ENCODE results near the gene IL11.

IL11 gene

DNA sequence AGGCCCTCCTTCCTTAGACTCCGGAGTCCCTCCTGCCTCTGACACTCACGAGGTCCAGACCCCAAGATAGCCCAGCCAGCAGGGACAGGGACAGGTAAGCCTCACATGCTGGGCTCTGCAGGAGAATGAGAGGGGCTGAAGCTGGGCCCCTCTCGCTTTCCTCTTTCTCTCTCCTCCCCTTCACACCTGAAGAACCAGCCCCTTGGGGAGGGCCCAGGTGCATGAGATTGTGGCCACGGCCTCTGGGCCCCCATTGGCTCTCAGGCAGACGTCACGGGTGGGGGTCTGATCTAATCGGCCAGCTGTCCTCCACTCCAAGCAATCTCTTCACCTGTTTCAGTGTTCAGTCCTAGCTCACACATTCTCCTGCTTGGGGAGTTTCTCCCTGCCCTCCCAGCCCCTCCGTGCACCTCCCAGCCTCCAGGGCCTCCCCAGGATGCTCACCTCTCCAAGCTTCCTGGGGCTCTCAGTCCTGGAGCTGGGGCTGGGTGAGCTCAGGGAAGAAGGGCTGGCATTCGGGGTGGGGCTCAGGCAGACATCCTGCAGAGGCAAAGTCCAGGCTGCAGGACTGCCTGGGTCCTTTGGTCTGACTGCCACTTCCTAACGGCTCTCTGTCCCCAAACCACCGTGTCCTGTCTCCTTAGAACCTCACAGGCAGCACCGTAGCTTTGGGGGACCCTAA is 47.9 kb downstream of the IL11 start:
- H3K27ac ChIP-seq (ENCODE audit: poor library complexity, severe bottlenecking), result no peak overlapping the region
- DNase-seq (ENCODE audit: low spot score) (no peak), ATAC-seq (ENCODE audit: low read depth) (peak; percentile 21; the same call in 2 of the 3 replicates)
- no peaks in the 10 kb centered on the region for H3K27me3 ChIP-seq (ENCODE audit: insufficient read depth, poor library complexity, severe bottlenecking)
- no peaks in the 10 kb centered on the region for H3K9me3 ChIP-seq (ENCODE audit: severe bottlenecking)
- TF ChIP-seq, protein P1, sequence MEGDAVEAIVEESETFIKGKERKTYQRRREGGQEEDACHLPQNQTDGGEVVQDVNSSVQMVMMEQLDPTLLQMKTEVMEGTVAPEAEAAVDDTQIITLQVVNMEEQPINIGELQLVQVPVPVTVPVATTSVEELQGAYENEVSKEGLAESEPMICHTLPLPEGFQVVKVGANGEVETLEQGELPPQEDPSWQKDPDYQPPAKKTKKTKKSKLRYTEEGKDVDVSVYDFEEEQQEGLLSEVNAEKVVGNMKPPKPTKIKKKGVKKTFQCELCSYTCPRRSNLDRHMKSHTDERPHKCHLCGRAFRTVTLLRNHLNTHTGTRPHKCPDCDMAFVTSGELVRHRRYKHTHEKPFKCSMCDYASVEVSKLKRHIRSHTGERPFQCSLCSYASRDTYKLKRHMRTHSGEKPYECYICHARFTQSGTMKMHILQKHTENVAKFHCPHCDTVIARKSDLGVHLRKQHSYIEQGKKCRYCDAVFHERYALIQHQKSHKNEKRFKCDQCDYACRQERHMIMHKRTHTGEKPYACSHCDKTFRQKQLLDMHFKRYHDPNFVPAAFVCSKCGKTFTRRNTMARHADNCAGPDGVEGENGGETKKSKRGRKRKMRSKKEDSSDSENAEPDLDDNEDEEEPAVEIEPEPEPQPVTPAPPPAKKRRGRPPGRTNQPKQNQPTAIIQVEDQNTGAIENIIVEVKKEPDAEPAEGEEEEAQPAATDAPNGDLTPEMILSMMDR (IDR thresholded peaks at IDR 0.05; ENCODE audit: poor library complexity, severe bottlenecking), result no peak
- H3K4me3 ChIP-seq (ENCODE audit: severe bottlenecking), result no peak overlapping the region
- no peaks in the 10 kb centered on the region for H3K36me3 ChIP-seq (ENCODE audit: low read depth)
- peaks cover 2% of the 10 kb centered on the region for H3K4me1 ChIP-seq (ENCODE audit: insufficient read depth, poor library complexity, severe bottlenecking)

DNA sequence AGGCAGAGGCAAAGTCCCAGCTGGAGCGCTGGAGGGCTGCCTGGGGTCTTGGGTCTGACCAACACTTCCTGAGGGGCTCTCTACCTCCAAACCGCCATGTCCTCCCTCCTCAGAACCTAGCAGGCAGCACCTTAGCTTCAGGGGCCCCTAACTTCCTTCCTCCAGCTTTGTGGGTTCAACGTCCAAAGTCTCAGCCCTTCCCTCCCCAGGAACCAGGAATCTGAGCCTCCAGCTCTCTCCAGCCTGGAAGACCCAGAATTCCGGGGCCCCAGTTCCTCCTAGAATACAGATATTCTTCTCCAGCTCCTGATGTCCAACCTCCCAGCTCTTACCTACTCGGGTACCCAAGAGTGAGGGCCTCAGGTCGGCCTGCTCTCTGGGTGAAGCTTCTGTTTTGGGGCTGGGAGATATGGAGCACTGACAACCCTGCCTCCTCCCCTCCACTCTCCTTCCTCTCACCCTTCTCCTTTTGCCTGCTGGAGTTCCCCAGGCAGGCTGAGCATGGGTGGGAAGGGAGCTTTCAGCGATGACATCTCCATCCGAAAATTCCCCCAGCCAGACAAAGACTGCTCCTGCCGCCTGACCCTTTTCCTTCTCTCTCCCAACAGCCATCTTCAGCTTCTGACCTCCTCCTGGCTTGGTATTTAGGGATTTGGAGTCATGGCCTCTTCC is 48.7 kb downstream of the IL11 start:
- Histone ChIP-seq H3K4me1 (ENCODE audit: insufficient read depth, poor library complexity, severe bottlenecking) (no peaks in the 10 kb centered on the region), H3K9me3 (ENCODE audit: severe bottlenecking) (no peaks in the 10 kb centered on the region), H3K27ac (ENCODE audit: poor library complexity, severe bottlenecking) (no peak overlapping the region), H3K27me3 (ENCODE audit: insufficient read depth, poor library complexity, severe bottlenecking) (no peaks in the 10 kb centered on the region), H3K36me3 (ENCODE audit: low read depth) (no peaks in the 10 kb centered on the region), H3K4me3 (ENCODE audit: severe bottlenecking) (no peak overlapping the region)
- TF ChIP-seq, protein P1 (IDR thresholded peaks at IDR 0.05; ENCODE audit: poor library complexity, severe bottlenecking), result no peak
- ATAC-seq (ENCODE audit: low read depth) (no peak), DNase-seq (ENCODE audit: low spot score) (no peak)

DNA sequence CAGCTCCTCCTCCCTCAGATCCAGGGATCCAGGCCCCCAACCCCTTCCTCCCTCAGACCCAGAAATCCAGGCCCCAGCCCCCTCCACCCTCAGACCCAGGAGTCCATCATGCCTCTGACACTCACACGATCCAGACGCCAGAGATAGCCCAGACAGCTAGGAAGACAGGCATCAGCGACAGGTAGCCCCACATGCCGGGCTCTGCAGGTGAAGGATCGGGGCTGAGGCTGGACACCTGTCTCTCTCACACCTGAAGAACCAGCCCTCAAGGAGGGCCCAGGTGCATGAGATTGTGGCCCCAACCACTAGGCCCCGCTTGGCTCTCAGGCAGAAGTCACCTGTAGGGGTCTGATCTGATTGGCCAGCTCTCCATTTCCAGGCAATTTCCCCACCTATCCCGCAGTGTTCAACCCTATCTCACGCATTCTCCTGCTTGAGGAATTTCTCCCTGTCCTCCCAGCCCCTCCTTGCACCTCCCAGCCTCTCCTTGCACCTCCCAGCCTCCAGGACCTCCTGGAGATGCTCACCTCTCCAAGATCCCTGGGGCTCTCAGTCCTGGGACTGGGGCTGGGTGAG is 49.3 kb downstream of the IL11 start:
- H3K36me3 ChIP-seq (ENCODE audit: low read depth), result no peaks in the 10 kb centered on the region
- no peak overlapping the region for H3K4me3 ChIP-seq (ENCODE audit: severe bottlenecking)
- ATAC-seq (ENCODE audit: low read depth), result no peak

DNA sequence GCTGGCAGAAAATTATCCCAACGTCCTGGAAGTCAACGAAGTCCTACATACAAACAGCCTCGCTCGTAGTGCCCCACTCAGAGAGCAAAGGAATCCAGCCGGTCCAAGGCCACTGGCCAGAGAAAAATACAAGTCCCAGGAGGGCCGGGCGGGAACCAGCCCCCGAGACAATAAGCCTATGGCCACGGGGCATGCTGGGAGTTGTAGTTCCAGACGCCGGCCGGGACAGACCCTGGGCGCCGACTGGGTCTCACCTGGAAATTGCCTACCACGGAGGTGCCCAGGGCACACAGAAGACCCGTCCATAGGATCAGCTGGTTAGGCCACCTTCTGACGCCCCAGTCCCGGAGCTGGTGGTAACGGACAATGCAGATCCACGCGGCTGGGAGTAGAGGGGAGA is 50.5 kb downstream of the IL11 start:
- ATAC-seq (ENCODE audit: low read depth) (peak; percentile 81), DNase-seq (ENCODE audit: low spot score) (no peak)
- Histone ChIP-seq H3K27ac (ENCODE audit: poor library complexity, severe bottlenecking) (no peak overlapping the region), H3K4me3 (ENCODE audit: severe bottlenecking) (no peak overlapping the region), H3K36me3 (ENCODE audit: low read depth) (no peaks in the 10 kb centered on the region), H3K4me1 (ENCODE audit: insufficient read depth, poor library complexity, severe bottlenecking) (no peaks in the 10 kb centered on the region), H3K27me3 (ENCODE audit: insufficient read depth, poor library complexity, severe bottlenecking) (no peaks in the 10 kb centered on the region), H3K9me3 (ENCODE audit: severe bottlenecking) (no peaks in the 10 kb centered on the region)
- TF ChIP-seq, protein P1 (IDR thresholded peaks at IDR 0.05; ENCODE audit: poor library complexity, severe bottlenecking), result no peak

More for the DNA sequence above, 49.3 kb downstream of the IL11 start:
- H3K9me3 ChIP-seq (ENCODE audit: severe bottlenecking), result no peaks in the 10 kb centered on the region
- TF ChIP-seq, protein P1 (IDR thresholded peaks at IDR 0.05; ENCODE audit: poor library complexity, severe bottlenecking), result no peak
- DNase-seq (ENCODE audit: low spot score), result no peak
- H3K27me3 ChIP-seq (ENCODE audit: insufficient read depth, poor library complexity, severe bottlenecking), result no peaks in the 10 kb centered on the region
- no peaks in the 10 kb centered on the region for H3K4me1 ChIP-seq (ENCODE audit: insufficient read depth, poor library complexity, severe bottlenecking)
- no peak overlapping the region for H3K27ac ChIP-seq (ENCODE audit: poor library complexity, severe bottlenecking)

Measured in RWPE2 (cell line).